ENCODE data around the gene ECEL1.

The ECEL1 gene

GRCh38 chr2:232483923-232484627 is 3.6 kb downstream of the ECEL1 start:
- no peak for DNase-seq (ENCODE audit: low spot score)

DNA sequence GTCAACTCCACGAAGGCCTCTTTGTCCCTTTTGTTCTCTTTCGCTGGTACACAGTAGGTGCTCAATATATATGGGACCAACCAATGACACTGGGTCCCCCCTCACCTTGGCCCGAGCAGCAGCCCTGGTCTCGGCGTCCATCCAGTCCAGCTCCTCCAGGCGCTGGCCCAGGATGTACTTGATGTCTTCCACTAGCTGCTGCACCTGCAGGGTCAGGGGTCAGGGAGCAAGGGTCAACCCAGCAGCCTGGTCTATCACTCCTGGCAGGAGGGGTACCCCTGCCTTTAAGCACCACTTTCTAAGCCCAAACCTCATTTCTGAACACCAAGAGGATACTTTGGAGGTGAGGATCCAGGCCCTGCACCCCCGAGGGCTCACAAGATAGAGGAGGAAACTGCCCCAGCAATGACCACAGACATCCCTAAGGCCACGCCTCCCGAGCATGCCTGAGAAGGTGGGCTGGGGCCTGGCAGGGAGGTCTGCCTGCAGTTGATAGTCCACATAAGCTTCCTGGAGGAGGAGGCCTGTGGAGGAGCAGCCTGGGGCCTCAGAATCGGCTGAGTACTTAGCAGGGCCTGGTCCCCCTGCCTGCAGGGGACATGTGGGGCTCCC is 4.2 kb downstream of the ECEL1 start:
- DNase-seq (ENCODE audit: low spot score) = no peak

- no peak for DNase-seq (ENCODE audit: low spot score)
Observed at GRCh38 chr2:232482301-232483238, 5.1 kb downstream of the ECEL1 start.

DNA sequence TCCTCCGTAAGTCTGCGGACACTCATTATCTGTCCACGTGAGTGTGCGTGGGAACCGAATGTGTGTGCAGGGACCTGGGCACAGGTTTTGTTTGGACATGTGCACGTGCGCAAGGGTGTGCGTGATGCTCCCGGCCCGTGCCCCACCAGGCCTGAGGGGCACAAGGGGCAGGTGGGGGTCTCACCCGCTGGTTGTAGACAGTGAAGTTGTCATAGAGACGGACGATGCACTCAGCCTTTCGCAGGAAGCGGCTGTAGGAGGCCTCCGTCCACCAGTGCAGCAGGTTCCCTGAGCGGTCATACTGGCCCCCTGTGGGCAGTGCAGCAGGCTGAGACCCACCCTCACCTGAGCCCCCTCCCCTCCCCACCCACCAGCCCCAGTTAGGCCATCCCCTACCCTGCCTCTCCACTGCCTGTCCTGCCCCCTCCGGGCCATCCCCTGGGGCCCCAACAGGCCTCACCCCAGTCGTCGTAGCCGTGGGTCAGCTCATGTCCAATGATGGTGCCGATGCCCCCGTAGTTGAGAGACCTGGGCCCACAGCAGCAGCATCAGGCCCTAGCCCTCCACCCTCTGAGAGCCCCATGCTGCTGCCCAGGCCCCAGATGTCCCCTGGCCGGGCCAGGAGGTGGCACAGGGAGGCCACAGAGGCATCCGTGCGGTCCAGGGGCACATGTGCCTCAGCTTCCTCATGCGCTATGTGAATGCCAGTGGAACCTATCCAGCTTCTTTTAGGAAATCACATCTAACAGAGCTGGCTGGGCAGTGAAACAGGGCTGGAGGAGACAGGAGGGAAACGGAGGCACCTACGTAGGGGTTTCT is 6.1 kb downstream of the ECEL1 start:
- DNase-seq (ENCODE audit: low spot score) = no peak

DNA sequence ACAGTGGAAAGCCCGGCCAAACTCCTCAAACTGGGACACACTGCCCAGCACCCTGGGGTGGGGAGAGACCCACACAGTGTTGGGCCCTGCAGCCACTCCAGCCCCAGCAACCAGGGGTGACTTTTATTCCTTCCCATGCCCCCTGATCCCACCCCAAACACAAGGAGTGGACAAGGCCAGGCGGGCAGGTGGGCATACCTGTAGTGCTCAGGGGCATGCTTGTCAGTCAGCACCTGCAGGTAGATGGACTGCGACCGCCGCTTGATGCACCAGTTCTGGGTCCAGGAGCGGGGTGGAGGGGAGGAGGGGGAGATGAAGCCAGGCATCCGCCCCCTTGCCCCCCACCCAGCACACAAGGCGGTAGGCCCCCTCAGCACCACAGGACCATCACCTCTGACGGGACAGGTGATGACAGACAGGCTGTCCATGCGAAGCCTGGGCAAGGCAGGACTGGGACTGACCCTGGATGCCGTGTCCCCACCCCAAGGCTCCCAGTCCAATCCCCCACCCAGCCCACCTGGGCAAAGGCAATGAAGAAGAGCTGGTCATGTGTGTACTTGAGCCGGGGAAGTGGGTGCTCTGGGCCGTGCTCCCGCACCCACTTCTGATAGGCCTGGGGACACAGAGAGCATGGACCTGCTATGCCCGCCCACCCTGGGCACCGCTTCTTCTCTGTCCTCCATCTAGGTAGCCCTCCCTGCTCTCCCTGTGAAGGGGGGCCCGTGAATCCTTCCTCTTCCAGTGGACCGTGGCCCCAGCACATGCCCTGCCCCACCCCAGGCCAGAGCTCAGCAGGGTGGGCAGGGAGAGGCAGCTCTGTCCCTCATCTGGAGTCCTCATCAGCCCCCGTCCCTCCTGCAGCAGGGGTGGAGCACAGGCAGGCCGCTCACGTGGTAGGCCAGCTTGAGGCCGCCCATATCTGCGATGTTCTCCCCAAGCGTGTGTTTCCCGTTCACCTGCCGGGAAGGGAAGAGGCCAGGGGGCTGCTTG is 7.1 kb downstream of the ECEL1 start:
- DNase-seq (ENCODE audit: low spot score) = no peak

DNA sequence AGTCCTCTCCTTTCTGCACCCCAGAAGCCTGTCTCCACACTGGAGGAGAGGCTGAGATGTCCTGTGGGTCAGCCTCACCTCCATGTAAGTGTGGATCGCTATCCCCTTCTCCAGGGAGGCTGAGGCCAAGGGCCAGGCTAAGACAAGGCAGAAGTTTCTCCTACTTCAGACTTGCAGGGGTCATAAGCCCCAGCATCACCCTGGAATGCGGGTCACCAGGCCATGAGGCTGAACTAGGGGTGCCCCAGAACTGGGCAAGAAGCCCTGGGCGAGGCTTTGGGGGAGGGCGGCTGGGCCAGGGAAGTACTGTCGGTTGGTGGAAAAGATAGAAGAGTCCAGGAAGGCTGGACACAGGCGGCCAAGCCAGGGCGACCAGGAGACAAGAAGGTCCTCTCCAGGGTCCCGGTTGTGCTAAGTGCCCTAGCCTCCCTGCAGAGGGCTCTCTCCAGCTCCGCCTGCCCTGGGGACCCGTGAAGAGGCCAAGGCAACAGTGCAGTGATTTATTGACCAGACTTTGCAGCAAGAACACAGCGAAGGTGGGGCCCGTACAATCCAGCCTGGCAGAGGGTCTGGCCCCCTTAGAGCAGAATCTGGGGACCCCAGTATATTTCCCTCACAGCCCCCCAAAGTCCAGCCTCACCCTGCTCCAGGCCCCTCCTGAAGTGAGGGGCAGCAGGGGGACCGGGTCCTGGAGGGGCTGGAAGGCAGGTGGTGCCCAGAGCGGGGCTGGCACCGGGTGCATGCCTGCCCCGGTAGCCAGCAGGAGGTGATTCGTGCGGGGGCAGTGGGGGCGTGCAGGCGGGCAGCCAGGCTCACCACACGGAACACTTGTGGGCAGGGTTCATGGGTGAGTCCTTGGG is 8.1 kb downstream of the ECEL1 start:
- DNase-seq (ENCODE audit: low spot score) = no peak

GRCh38 chr2:232478571-232479340 is 8.9 kb downstream of the ECEL1 start:
- no peak for DNase-seq (ENCODE audit: low spot score)

- no peak for DNase-seq (ENCODE audit: low spot score)
Observed at GRCh38 chr2:232477751-232478510, 9.7 kb downstream of the ECEL1 start.

GRCh38 chr2:232476791-232477190 is 10.8 kb downstream of the ECEL1 start:
- no peak for DNase-seq (ENCODE audit: low spot score)

- no peak for DNase-seq (ENCODE audit: low spot score)
Observed at GRCh38 chr2:232476045-232476444, 11.6 kb downstream of the ECEL1 start.

DNA sequence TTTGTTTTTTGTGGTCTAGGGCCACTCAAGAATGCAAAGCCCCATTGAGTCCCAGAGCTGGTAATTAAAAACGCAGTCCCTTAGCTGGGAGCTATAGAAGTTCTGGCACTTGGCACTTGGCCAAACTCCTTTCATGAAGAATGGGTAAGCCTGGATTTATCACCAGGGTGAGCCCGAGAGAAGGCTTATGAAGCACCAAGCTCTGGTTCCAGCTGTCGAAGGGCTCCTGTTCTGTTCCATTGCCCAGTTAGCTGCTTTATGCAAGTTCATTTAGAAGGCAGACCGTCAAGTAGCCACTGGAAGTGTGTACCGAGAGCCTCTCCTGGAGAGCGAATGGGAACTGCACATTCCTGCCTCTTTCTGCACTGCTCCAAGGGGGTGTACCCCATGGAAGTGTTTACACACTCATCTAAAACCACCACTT is 14.2 kb downstream of the ECEL1 start:
- peak; percentile 19 for DNase-seq (ENCODE audit: low spot score)

DNA sequence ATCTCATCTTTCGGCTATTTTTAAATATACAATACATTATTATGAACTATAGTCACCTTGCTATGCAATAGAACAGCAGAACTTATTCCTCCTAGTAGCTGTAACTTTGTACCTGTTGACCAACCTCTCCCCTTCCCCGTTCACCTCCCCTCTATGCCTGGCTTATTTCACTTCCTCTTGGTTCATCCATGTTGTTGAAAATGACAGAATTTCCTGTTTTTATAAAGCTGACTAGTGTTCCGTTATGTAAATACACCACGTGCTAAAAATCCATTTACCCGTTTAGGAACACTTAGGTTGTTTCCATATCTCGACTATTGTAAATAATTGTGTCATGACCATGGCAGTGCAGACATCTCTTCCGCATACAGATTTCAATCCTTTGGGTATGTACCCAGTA is 21.4 kb downstream of the ECEL1 start:
- DNase-seq (ENCODE audit: low spot score) = no peak

DNA sequence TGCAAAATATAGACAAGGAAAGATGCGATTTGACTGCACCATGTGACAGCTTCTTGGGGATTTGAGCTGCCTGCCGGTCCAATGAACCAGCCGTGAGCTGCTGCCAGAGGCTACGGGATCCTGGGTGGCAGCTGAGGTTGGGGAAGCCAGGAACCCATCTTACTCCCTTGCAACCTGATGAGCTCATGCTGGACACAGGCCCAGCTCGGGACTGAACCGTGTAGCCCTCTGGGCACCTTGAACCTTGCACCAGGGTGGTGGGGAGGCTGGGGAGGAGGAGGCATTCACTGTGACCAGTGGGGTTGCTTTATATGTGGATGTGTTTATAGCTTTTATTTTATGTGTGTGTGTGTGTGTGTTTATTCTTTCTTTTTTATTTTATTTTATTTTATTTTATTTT is 22.6 kb downstream of the ECEL1 start:
- no peak for DNase-seq (ENCODE audit: low spot score)

- no peak for DNase-seq (ENCODE audit: low spot score)
Observed at GRCh38 chr2:232464544-232464885, 23.1 kb downstream of the ECEL1 start.

DNA sequence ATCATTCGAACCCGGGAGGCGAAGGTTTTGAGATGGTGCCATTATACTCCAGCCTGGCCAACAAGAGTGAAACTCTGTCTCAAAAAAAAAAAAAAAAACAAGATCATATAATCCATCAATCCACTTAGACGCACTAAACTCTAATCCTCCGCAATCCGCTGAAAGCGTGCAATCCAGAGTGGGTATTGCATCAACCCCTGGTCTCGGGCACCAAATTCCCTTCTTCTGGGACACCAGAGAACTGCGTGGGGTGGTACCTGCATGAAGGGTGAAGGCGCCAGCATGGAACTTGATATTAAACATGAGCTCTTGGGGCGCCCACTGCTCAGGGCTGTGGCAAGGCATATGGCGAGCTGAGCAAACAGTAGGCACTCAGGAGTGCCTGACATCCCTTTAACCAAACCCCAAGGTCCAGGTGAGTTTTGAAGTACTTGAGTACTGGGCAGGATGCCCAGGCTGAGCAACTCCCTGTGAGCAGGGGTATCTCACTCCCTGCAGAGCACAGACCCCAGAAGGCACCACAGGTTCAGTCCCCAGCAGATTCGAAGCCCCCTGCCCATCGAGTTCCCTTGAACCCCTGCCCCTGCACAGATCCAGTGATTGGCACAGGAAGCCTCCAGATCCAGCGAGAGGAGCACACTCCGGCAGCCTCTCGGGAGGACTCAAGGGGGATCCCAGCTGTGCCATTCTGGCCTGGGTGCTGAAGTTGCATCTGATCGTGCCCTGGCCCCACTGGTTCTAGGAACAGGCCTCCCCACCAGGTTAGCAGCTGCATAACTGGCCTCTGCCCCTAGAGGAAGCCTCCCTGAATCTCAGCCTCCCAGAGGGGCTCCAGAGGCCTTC is 23.7 kb downstream of the ECEL1 start:
- DNase-seq (ENCODE audit: low spot score) = no peak

DNA sequence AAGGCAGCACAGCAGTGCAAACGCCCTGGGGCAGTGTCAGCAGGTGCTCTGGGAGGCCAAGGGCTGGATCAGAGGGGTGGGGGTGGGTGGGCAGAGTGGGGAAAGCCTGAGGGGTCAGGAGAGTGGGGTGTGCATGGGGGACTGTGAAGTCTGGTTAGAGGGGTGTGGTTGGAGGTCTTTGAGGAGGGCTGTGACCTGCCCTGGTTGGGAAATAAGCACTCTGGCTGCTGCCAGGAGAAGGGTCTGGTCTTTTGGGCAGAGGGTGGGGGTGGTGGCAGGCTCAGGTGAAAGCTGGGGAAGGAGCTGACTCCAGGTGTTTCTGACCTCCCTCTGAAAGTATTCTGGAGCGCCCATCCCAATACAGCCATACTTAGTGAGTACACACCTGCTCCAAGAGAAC is 27.5 kb downstream of the ECEL1 start:
- no peak for DNase-seq (ENCODE audit: low spot score)

DNA sequence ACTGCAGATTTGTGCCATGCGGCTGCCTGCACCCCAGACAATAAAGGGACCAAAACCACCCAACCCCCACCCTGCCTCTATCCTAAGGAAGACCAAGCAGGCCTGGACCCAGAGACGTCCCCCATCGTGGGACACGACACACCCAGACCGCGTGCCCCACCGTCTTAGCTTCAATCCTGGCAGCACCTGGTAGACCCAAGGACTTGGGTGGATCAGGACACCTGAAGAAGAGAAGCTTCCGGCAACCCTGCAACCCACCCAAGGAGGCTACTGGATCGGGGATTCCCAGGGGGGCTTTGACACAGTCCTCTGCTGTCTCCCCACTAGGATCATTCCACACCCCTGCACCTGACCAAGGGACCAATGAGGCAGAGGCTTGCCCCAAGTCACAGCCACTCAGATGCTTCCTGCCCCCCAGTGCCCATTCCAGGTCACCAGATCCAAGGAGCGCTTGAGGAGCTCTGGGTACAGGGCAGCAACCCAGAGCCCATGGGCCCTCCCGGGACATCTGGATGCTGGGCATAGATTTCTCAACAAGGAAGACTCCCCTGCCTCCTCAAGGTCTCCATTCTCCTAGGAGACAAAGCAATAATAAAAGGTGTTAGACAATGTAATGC is 28.1 kb downstream of the ECEL1 start:
- no peak for DNase-seq (ENCODE audit: low spot score)

Measured in LoVo (cell line).